ENCODE results near the gene MSX2. TPM values are rescaled to one million over a fixed set of nuclear protein-coding genes. Genes with fewer than 3 reads are reported as not detected.

MSX2 gene
- total and polyA plus RNA-seq, 2 experiments from 2014 or later, result 0.17 to 0.47 TPM

DNA sequence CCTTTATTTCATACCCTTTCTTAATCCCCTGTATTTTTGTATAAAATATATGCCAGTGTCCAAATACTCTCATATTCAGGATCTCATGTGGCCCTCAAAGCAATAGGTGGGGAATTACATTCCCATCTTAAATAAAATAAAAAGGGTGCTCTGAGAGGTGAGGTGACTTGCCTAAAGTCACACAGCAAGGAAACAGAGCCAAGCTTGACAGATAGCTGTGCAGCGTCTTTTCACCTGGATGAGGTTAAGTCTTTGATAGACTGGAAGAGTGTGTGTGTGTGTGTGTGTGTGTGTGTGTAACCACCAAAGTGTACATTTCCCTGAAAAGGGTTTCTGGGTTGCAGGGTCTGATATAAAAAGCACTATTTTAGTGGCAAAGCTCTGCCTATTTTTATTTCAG is 12.4 kb downstream of the MSX2 start (continued):
- TF ChIP-seq, protein P1, sequence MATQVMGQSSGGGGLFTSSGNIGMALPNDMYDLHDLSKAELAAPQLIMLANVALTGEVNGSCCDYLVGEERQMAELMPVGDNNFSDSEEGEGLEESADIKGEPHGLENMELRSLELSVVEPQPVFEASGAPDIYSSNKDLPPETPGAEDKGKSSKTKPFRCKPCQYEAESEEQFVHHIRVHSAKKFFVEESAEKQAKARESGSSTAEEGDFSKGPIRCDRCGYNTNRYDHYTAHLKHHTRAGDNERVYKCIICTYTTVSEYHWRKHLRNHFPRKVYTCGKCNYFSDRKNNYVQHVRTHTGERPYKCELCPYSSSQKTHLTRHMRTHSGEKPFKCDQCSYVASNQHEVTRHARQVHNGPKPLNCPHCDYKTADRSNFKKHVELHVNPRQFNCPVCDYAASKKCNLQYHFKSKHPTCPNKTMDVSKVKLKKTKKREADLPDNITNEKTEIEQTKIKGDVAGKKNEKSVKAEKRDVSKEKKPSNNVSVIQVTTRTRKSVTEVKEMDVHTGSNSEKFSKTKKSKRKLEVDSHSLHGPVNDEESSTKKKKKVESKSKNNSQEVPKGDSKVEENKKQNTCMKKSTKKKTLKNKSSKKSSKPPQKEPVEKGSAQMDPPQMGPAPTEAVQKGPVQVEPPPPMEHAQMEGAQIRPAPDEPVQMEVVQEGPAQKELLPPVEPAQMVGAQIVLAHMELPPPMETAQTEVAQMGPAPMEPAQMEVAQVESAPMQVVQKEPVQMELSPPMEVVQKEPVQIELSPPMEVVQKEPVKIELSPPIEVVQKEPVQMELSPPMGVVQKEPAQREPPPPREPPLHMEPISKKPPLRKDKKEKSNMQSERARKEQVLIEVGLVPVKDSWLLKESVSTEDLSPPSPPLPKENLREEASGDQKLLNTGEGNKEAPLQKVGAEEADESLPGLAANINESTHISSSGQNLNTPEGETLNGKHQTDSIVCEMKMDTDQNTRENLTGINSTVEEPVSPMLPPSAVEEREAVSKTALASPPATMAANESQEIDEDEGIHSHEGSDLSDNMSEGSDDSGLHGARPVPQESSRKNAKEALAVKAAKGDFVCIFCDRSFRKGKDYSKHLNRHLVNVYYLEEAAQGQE (IDR thresholded peaks at IDR 0.05; ENCODE audit: unreplicated experiment), result no peak

DNA sequence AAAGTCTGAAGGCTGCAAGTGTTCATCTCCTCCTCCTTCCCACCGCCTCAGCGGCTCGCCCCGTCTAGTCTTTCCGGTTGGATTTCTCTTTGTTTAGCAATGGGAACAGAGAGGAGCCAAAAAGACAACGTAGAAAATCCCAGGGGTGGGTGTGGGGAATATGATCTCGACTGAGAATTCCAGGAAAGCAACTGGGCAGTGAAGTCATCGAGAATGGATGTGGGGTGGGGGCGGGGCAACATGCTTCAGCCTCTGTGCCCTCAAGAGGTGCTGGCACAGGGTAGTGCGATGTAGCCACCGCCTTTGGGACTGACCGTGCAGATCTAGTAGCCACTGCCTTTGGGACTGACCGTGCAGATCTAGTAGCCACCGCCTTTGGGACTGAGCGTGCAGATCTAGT is 12.9 kb downstream of the MSX2 start:
- H3K36me3 Mint-ChIP-seq (ENCODE audit: low read depth), result no peaks in the 10 kb centered on the region; the same call in 2 of the 3 replicates
- H3K27me3 Mint-ChIP-seq (ENCODE audit: insufficient read depth, low read depth, poor library complexity), result peaks cover 56% of the 10 kb centered on the region
- Histone ChIP-seq H4K20me1 (replicated peaks; ENCODE audit: insufficient read depth) (peaks cover 16% of the 10 kb centered on the region), H3K79me2 (replicated peaks; ENCODE audit: insufficient read depth) (no peaks in the 10 kb centered on the region), H3K4me3 (no peak overlapping the region), H3K9me2 (ENCODE audit: insufficient read depth) (no peaks in the 10 kb centered on the region), H3F3A (replicated peaks; ENCODE audit: low read depth) (peaks cover 6% of the 10 kb centered on the region), H3K36me3 (ENCODE audit: insufficient read depth) (no peaks in the 10 kb centered on the region), H3K27me3 (ENCODE audit: insufficient read depth) (peaks cover 66% of the 10 kb centered on the region), H3K4me2 (no peak overlapping the region), H3K4me1 (ENCODE audit: insufficient read depth) (peaks cover 43% of the 10 kb centered on the region), H2AFZ (no peak overlapping the region), H3K27ac (ENCODE audit: low read depth) (no peak overlapping the region)
- DNase-seq (ENCODE audit: low spot score), result no peak
- no peak overlapping the region for H3K27ac Mint-ChIP-seq
- no peak overlapping the region for H3K4me3 Mint-ChIP-seq
- no peak for ATAC-seq
- H3K9me3 Mint-ChIP-seq, result peaks cover 5% of the 10 kb centered on the region; the same call in 2 of the 3 replicates
- peaks cover 44% of the 10 kb centered on the region for H3K4me1 Mint-ChIP-seq
- no peak for TF ChIP-seq ZNF114 (CRISPR knock-in tag; IDR thresholded peaks at IDR 0.05)
- TF ChIP-seq JUNB (IDR thresholded peaks at IDR 0.05; ENCODE audit: unreplicated experiment), result no peak
- TF ChIP-seq POLR2AphosphoS5 (IDR thresholded peaks at IDR 0.05; ENCODE audit: low read depth), result no peak
- TF ChIP-seq, protein P2, sequence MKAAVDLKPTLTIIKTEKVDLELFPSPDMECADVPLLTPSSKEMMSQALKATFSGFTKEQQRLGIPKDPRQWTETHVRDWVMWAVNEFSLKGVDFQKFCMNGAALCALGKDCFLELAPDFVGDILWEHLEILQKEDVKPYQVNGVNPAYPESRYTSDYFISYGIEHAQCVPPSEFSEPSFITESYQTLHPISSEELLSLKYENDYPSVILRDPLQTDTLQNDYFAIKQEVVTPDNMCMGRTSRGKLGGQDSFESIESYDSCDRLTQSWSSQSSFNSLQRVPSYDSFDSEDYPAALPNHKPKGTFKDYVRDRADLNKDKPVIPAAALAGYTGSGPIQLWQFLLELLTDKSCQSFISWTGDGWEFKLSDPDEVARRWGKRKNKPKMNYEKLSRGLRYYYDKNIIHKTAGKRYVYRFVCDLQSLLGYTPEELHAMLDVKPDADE (IDR thresholded peaks at IDR 0.05), result no peak
- TF ChIP-seq STAT1 (IDR thresholded peaks at IDR 0.05; ENCODE audit: unreplicated experiment), result no peak
- no peak for TF ChIP-seq ZNF331 (CRISPR knock-in tag; IDR thresholded peaks at IDR 0.05; ENCODE audit: low read depth)
- TF ChIP-seq EZH2 (IDR thresholded peaks at IDR 0.05; ENCODE audit: low read depth, unreplicated experiment), result no peak
- TF ChIP-seq, protein P1 (IDR thresholded peaks at IDR 0.05; ENCODE audit: unreplicated experiment), result no peak
- TF ChIP-seq, protein P3, sequence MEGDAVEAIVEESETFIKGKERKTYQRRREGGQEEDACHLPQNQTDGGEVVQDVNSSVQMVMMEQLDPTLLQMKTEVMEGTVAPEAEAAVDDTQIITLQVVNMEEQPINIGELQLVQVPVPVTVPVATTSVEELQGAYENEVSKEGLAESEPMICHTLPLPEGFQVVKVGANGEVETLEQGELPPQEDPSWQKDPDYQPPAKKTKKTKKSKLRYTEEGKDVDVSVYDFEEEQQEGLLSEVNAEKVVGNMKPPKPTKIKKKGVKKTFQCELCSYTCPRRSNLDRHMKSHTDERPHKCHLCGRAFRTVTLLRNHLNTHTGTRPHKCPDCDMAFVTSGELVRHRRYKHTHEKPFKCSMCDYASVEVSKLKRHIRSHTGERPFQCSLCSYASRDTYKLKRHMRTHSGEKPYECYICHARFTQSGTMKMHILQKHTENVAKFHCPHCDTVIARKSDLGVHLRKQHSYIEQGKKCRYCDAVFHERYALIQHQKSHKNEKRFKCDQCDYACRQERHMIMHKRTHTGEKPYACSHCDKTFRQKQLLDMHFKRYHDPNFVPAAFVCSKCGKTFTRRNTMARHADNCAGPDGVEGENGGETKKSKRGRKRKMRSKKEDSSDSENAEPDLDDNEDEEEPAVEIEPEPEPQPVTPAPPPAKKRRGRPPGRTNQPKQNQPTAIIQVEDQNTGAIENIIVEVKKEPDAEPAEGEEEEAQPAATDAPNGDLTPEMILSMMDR (conservative IDR thresholded peaks at IDR 0.05; ENCODE audit: low read depth in 2 of 2), result no peak
- no peak for TF ChIP-seq EZH2phosphoT487 (IDR thresholded peaks at IDR 0.05; ENCODE audit: unreplicated experiment)
- TF ChIP-seq NANOG (IDR thresholded peaks at IDR 0.05; ENCODE audit: borderline replicate concordance), result no peak
